ENCODE results near the gene GSE1.

The GSE1 gene

GRCh38 chr16:85687651-85688471 is 74.7 kb downstream of the GSE1 start:
- no peaks in the 10 kb centered on the region for H3K36me3 ChIP-seq (ENCODE audit: control insufficient read depth in 2 of 2, insufficient read depth in 2 of 2, low read length in 2 of 2)
- no peaks in the 10 kb centered on the region for H3K9me3 ChIP-seq (ENCODE audit: control insufficient read depth in 2 of 2, low read length in 2 of 2)
- peak overlapping the region; percentile 75 to 78 for H3K4me3 ChIP-seq (ENCODE audit: low read length in 2 of 2)
- H3K27me3 ChIP-seq (ENCODE audit: control insufficient read depth in 1 of 2, insufficient read depth in 2 of 2, low read length in 2 of 2), result peaks cover 0 to 6% of the 10 kb centered on the region in 2 donors
- H3K4me1 ChIP-seq (ENCODE audit: control insufficient read depth, insufficient read depth, low read length), result peaks cover 12% of the 10 kb centered on the region
- H3K9ac ChIP-seq (ENCODE audit: low read length in 2 of 2), result no peak overlapping the region
- no peak overlapping the region for H3K27ac ChIP-seq (ENCODE audit: low read length)

GRCh38 chr16:85688586-85689284 is 75.6 kb downstream of the GSE1 start, which contains the start of gene GINS2:
GINS2 (minus strand) TSS chr16:85688954; CDS start chr16:85688898, 56 bp downstream.
- H3K4me3 ChIP-seq (ENCODE audit: low read length in 2 of 2), result peak within 1 kb of the TSS; percentile 75 to 78
- peaks cover 0 to 6% of the 10 kb centered on the region in 2 donors for H3K27me3 ChIP-seq (ENCODE audit: control insufficient read depth in 1 of 2, insufficient read depth in 2 of 2, low read length in 2 of 2)
- H3K4me1 ChIP-seq (ENCODE audit: control insufficient read depth, insufficient read depth, low read length), result peaks cover 12% of the 10 kb centered on the region
- no peaks in the 10 kb centered on the region for H3K36me3 ChIP-seq (ENCODE audit: control insufficient read depth in 2 of 2, insufficient read depth in 2 of 2, low read length in 2 of 2)
- peak within 1 kb of the TSS; percentile 21 to 45 for H3K9ac ChIP-seq (ENCODE audit: low read length in 2 of 2)
- H3K9me3 ChIP-seq (ENCODE audit: control insufficient read depth in 2 of 2, low read length in 2 of 2), result no peaks in the 10 kb centered on the region
- no peak within 1 kb of the TSS for H3K27ac ChIP-seq (ENCODE audit: low read length)

- Histone ChIP-seq H3K9me3 (ENCODE audit: control insufficient read depth in 2 of 2, low read length in 2 of 2) (no peaks in the 10 kb centered on the region), H3K4me3 (ENCODE audit: low read length in 2 of 2) (peak overlapping the region; percentile 21 to 63), H3K36me3 (ENCODE audit: control insufficient read depth in 2 of 2, insufficient read depth in 2 of 2, low read length in 2 of 2) (no peaks in the 10 kb centered on the region), H3K4me1 (ENCODE audit: control insufficient read depth, insufficient read depth, low read length) (peaks cover 12% of the 10 kb centered on the region), H3K27me3 (ENCODE audit: control insufficient read depth in 1 of 2, insufficient read depth in 2 of 2, low read length in 2 of 2) (peaks cover 0 to 6% of the 10 kb centered on the region in 2 donors), H3K27ac (ENCODE audit: low read length) (no peak overlapping the region), H3K9ac (ENCODE audit: low read length in 2 of 2) (no peak overlapping the region)
These were observed 76.3 kb downstream of the GSE1 start for GRCh38 chr16:85689285-85689949.

- Histone ChIP-seq H3K27ac (ENCODE audit: low read length) (no peak overlapping the region), H3K27me3 (ENCODE audit: control insufficient read depth in 1 of 2, insufficient read depth in 2 of 2, low read length in 2 of 2) (peaks cover 2 to 6% of the 10 kb centered on the region in 2 donors), H3K36me3 (ENCODE audit: control insufficient read depth in 2 of 2, insufficient read depth in 2 of 2, low read length in 2 of 2) (no peaks in the 10 kb centered on the region), H3K9ac (ENCODE audit: low read length in 2 of 2) (no peak overlapping the region), H3K9me3 (ENCODE audit: control insufficient read depth in 2 of 2, low read length in 2 of 2) (no peaks in the 10 kb centered on the region), H3K4me1 (ENCODE audit: control insufficient read depth, insufficient read depth, low read length) (peaks cover 12% of the 10 kb centered on the region), H3K4me3 (ENCODE audit: low read length in 2 of 2) (no peak overlapping the region)
These were observed 76.8 kb downstream of the GSE1 start for GRCh38 chr16:85689950-85690320.

GRCh38 chr16:85690469-85691064 is 77.4 kb downstream of the GSE1 start:
- no peaks in the 10 kb centered on the region for H3K36me3 ChIP-seq (ENCODE audit: control insufficient read depth in 2 of 2, insufficient read depth in 2 of 2, low read length in 2 of 2)
- no peak overlapping the region for H3K9ac ChIP-seq (ENCODE audit: low read length in 2 of 2)
- H3K27ac ChIP-seq (ENCODE audit: low read length), result no peak overlapping the region
- H3K27me3 ChIP-seq (ENCODE audit: control insufficient read depth in 1 of 2, insufficient read depth in 2 of 2, low read length in 2 of 2), result peaks cover 5 to 12% of the 10 kb centered on the region in 2 donors
- H3K9me3 ChIP-seq (ENCODE audit: control insufficient read depth in 2 of 2, low read length in 2 of 2), result no peaks in the 10 kb centered on the region
- no peak overlapping the region for H3K4me3 ChIP-seq (ENCODE audit: low read length in 2 of 2)
- peaks cover 12% of the 10 kb centered on the region for H3K4me1 ChIP-seq (ENCODE audit: control insufficient read depth, insufficient read depth, low read length)

- no peak overlapping the region for H3K9ac ChIP-seq (ENCODE audit: low read length in 2 of 2)
- H3K36me3 ChIP-seq (ENCODE audit: control insufficient read depth in 2 of 2, insufficient read depth in 2 of 2, low read length in 2 of 2), result no peaks in the 10 kb centered on the region
- no peak overlapping the region for H3K4me3 ChIP-seq (ENCODE audit: low read length in 2 of 2)
- no peaks in the 10 kb centered on the region for H3K4me1 ChIP-seq (ENCODE audit: control insufficient read depth, insufficient read depth, low read length)
- no peak overlapping the region for H3K27ac ChIP-seq (ENCODE audit: low read length)
- no peaks in the 10 kb centered on the region for H3K9me3 ChIP-seq (ENCODE audit: control insufficient read depth in 2 of 2, low read length in 2 of 2)
- peaks cover 12 to 16% of the 10 kb centered on the region in 2 donors for H3K27me3 ChIP-seq (ENCODE audit: control insufficient read depth in 1 of 2, insufficient read depth in 2 of 2, low read length in 2 of 2)
These were observed 82.3 kb downstream of the GSE1 start for GRCh38 chr16:85695196-85696128.

GRCh38 chr16:85696781-85697180 is 83.7 kb downstream of the GSE1 start:
- Histone ChIP-seq H3K4me3 (ENCODE audit: low read length in 2 of 2) (no peak overlapping the region), H3K27ac (ENCODE audit: low read length) (no peak overlapping the region), H3K27me3 (ENCODE audit: control insufficient read depth in 1 of 2, insufficient read depth in 2 of 2, low read length in 2 of 2) (peaks cover 12 to 16% of the 10 kb centered on the region in 2 donors), H3K36me3 (ENCODE audit: control insufficient read depth in 2 of 2, insufficient read depth in 2 of 2, low read length in 2 of 2) (no peaks in the 10 kb centered on the region), H3K9ac (ENCODE audit: low read length in 2 of 2) (no peak overlapping the region), H3K4me1 (ENCODE audit: control insufficient read depth, insufficient read depth, low read length) (no peaks in the 10 kb centered on the region), H3K9me3 (ENCODE audit: control insufficient read depth in 2 of 2, low read length in 2 of 2) (peaks cover 0 to 1% of the 10 kb centered on the region in 2 donors)

- Histone ChIP-seq H3K9me3 (ENCODE audit: control insufficient read depth in 2 of 2, low read length in 2 of 2) (peaks cover 0 to 3% of the 10 kb centered on the region in 2 donors), H3K27me3 (ENCODE audit: control insufficient read depth in 1 of 2, insufficient read depth in 2 of 2, low read length in 2 of 2) (peaks cover 12 to 16% of the 10 kb centered on the region in 2 donors), H3K4me3 (ENCODE audit: low read length in 2 of 2) (no peak overlapping the region), H3K36me3 (ENCODE audit: control insufficient read depth in 2 of 2, insufficient read depth in 2 of 2, low read length in 2 of 2) (no peaks in the 10 kb centered on the region), H3K27ac (ENCODE audit: low read length) (no peak overlapping the region), H3K9ac (ENCODE audit: low read length in 2 of 2) (no peak overlapping the region), H3K4me1 (ENCODE audit: control insufficient read depth, insufficient read depth, low read length) (no peaks in the 10 kb centered on the region)
These were observed 84.3 kb downstream of the GSE1 start for GRCh38 chr16:85697431-85697830.

- no peaks in the 10 kb centered on the region for H3K4me1 ChIP-seq (ENCODE audit: control insufficient read depth, insufficient read depth, low read length)
- H3K27me3 ChIP-seq (ENCODE audit: control insufficient read depth in 1 of 2, insufficient read depth in 2 of 2, low read length in 2 of 2), result peaks cover 12 to 16% of the 10 kb centered on the region in 2 donors
- no peak overlapping the region for H3K9ac ChIP-seq (ENCODE audit: low read length in 2 of 2)
- no peaks in the 10 kb centered on the region for H3K36me3 ChIP-seq (ENCODE audit: control insufficient read depth in 2 of 2, insufficient read depth in 2 of 2, low read length in 2 of 2)
- H3K4me3 ChIP-seq (ENCODE audit: low read length in 2 of 2), result no peak overlapping the region
- peaks cover 0 to 3% of the 10 kb centered on the region in 2 donors for H3K9me3 ChIP-seq (ENCODE audit: control insufficient read depth in 2 of 2, low read length in 2 of 2)
- no peak overlapping the region for H3K27ac ChIP-seq (ENCODE audit: low read length)
These were observed 85.4 kb downstream of the GSE1 start for GRCh38 chr16:85698459-85698891.
